MCF 10A (cell line): ENCODE measurements around the gene BDKRB1. TPM values are rescaled to one million over a fixed set of nuclear protein-coding genes. Genes with fewer than 3 reads are reported as not detected.

Source experiments
- BruUV-seq: library from RNA; stranded (reverse); fragments of 400-500 nt; replicated peaks from 2 replicates; lab custom pipeline; 2021; lab: Mats Ljungman, UMichigan
- CTCF ChIA-PET: fragments of 300-600 bp; sonication (Branson Sonifier 250); formaldehyde crosslinking; extraction: SDS; loops from one replicate; lab custom pipeline; 2021; ENCODE audit warnings: antibody characterized with exemption, inconsistent platforms; lab: Yijun Ruan, JAX
- POLR2A ChIA-PET: fragments of 300-600, 350-650 bp; sonication (Branson Sonifier 250); formaldehyde crosslinking; extraction: SDS; loops from one replicate; lab custom pipeline; 2020; ENCODE audit warnings: antibody characterized with exemption, inconsistent platforms; lab: Yijun Ruan, JAX
- DNase-seq: peaks from one replicate; pipeline ENCODE4 v3.0.0-alpha.2; 2018; ENCODE audit not compliant: unreplicated experiment
- H3K27ac Mint-ChIP-seq: one replicate; pipeline ENCODE4 v1.8.0; 2022; ENCODE audit warnings: mild to moderate bottlenecking, low read depth, mixed read lengths; ENCODE audit not compliant: unreplicated experiment
- H3K27me3 Mint-ChIP-seq: one replicate; pipeline ENCODE4 v1.8.0; 2022; ENCODE audit warnings: mixed read lengths; ENCODE audit not compliant: insufficient read depth, unreplicated experiment
- H3K36me3 Mint-ChIP-seq: one replicate; pipeline ENCODE4 v1.8.0; 2022; ENCODE audit warnings: mild to moderate bottlenecking, moderate library complexity, mixed read lengths; ENCODE audit not compliant: insufficient read depth, unreplicated experiment
- H3K4me1 Mint-ChIP-seq: one replicate; pipeline ENCODE4 v1.8.0; 2022; ENCODE audit warnings: mixed read lengths; ENCODE audit not compliant: insufficient read depth, unreplicated experiment
- H3K4me3 Mint-ChIP-seq: one replicate; pipeline ENCODE4 v1.8.0; 2022; ENCODE audit warnings: mild to moderate bottlenecking, moderate library complexity, mixed read lengths; ENCODE audit not compliant: unreplicated experiment
- H3K9me3 Mint-ChIP-seq: one replicate; pipeline ENCODE4 v1.8.0; 2022; ENCODE audit warnings: mixed read lengths; ENCODE audit not compliant: unreplicated experiment
- intact Hi-C: fragments of 100-400 bp; cut with micrococcal nuclease; formaldehyde crosslinking; loops from 2 replicates; pipeline ENCODE4 v1.14.1; 2022
- total RNA-seq: library from RNA; stranded (reverse); gene quantifications from 2 replicates; pipeline ENCODE4 v1.2.3, GENCODE V29; 2022
- TF ChIP-seq, protein P1 (sequence below): fragments of 200-600 bp; IDR thresholded peaks from one replicate; pipeline ENCODE4 v1.8.0; 2022; ENCODE audit warnings: antibody characterized with exemption, mild to moderate bottlenecking; ENCODE audit not compliant: unreplicated experiment

Gene BDKRB1
- total RNA-seq, 1 experiment from 2014 or later = 0.51 TPM

DNA sequence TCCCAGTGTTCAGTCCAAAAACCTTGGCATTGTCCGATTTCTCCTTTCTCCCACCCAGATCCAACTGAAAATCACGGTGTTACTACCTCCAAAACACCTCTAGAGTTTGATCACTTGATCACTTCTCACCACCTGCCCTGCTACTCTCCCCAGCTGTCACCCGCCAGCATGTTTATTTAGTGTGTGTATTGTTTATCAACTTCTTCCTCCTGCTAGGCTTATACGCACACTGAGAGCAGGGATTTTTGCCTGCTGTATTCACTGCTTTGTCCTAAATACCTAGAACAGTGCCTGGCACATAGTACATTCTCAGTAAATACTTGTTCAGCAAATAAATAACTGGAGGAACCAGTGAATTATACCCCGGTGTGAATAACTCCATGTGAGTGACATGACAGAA lies 5.0 kb downstream of the BDKRB1 start:
- peaks cover 15% of the 10 kb centered on the region for H3K4me1 Mint-ChIP-seq
- H3K9me3 Mint-ChIP-seq = no peaks in the 10 kb centered on the region
- no peak for DNase-seq
- intact Hi-C loops = no loop called here
- POLR2A ChIA-PET = interaction anchor here (0.6 kb wide), 1 partner anchor 160 kb away, joined by 3 read pairs; no protein-coding TSS in a partner anchor
- H3K27me3 Mint-ChIP-seq = no peaks in the 10 kb centered on the region
- H3K4me3 Mint-ChIP-seq = no peak overlapping the region
- no peaks in the 10 kb centered on the region for H3K36me3 Mint-ChIP-seq
- TF ChIP-seq, protein P1, sequence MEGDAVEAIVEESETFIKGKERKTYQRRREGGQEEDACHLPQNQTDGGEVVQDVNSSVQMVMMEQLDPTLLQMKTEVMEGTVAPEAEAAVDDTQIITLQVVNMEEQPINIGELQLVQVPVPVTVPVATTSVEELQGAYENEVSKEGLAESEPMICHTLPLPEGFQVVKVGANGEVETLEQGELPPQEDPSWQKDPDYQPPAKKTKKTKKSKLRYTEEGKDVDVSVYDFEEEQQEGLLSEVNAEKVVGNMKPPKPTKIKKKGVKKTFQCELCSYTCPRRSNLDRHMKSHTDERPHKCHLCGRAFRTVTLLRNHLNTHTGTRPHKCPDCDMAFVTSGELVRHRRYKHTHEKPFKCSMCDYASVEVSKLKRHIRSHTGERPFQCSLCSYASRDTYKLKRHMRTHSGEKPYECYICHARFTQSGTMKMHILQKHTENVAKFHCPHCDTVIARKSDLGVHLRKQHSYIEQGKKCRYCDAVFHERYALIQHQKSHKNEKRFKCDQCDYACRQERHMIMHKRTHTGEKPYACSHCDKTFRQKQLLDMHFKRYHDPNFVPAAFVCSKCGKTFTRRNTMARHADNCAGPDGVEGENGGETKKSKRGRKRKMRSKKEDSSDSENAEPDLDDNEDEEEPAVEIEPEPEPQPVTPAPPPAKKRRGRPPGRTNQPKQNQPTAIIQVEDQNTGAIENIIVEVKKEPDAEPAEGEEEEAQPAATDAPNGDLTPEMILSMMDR = no peak
- BruUV-seq = no TSS peak
- CTCF ChIA-PET = interaction anchor here (0.5 to 1.5 kb wide), 3 partner anchors 13 to 154 kb away, joined by 4 read pairs; no protein-coding TSS in a partner anchor
- no peak overlapping the region for H3K27ac Mint-ChIP-seq

DNA sequence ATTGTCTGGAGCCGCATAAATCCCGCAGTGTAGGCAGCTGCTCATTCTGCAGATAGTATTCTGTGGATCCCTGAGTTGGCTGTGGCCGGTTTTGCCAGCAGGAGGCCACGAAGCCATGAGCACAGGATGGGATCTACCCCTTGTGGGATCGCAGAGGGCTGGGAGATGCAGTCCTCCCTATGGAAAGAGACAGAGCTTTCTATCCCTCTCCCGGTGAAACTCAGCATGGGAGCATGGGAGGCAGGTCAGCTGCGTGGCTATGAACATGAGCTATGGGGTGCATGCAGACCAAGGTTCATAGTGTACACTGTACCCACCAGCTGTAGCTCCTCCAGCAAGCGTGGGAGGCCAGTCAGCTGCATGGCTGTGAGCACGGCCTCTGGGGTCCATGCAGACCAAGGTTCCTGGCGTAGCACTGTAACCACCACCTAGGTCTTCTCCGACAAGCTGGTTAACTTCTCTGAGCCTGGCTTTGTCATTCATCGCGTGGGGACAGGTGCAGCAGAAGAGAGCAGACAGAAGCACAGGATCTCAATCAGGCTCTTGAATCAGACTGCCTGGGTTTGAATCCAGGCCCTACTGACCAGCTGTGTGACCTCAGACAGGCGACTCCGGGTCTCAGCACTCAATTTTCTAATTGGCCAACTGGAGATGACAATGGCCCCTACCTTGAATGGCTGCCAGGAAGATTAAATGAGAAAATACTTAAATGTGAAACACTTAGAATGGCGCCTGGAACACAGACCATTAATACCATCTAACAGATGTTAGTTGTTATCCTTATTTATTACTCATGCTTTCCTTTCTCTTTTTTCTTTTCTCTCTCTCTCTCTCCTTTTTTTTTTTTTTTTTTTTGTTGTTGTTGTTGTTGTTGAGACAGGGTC lies 6.0 kb downstream of the BDKRB1 start:
- no peak for DNase-seq
- H3K27ac Mint-ChIP-seq = no peak overlapping the region
- H3K36me3 Mint-ChIP-seq = no peaks in the 10 kb centered on the region
- H3K4me3 Mint-ChIP-seq = no peak overlapping the region
- BruUV-seq = no TSS peak
- intact Hi-C loops = no loop called here
- ChIA-PET CTCF (interaction anchor here (0.5 to 2.0 kb wide), 6 partner anchors 13 to 170 kb away, joined by 3 to 12 read pairs (median 4); no protein-coding TSS in a partner anchor), POLR2A (no interaction called here)
- no peaks in the 10 kb centered on the region for H3K27me3 Mint-ChIP-seq
- TF ChIP-seq, protein P1 = no peak
- peaks cover 23% of the 10 kb centered on the region for H3K4me1 Mint-ChIP-seq
- no peaks in the 10 kb centered on the region for H3K9me3 Mint-ChIP-seq

DNA sequence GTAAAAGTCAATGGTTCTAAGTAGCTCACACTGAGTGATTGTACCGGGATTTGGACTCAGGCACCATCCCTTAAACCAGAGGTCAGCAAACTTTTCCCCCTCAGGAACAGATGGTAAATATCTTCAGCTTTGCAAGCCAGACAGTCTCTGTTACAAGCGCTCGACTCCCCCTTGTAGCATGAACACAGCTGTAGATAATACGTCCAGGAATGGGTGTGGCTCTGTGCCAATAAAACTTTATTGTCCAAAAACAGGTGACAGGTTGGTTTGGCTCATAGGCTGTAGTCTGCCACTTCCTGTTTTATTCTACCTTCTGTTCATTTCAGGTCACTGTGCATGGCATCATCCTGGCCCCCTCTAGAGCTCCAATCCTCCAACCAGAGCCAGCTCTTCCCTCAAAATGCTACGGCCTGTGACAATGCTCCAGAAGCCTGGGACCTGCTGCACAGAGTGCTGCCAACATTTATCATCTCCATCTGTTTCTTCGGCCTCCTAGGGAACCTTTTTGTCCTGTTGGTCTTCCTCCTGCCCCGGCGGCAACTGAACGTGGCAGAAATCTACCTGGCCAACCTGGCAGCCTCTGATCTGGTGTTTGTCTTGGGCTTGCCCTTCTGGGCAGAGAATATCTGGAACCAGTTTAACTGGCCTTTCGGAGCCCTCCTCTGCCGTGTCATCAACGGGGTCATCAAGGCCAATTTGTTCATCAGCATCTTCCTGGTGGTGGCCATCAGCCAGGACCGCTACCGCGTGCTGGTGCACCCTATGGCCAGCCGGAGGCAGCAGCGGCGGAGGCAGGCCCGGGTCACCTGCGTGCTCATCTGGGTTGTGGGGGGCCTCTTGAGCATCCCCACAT lies 7.6 kb downstream of the BDKRB1 start:
- H3K36me3 Mint-ChIP-seq = no peaks in the 10 kb centered on the region
- ChIA-PET POLR2A (interaction anchor here (0.6 kb wide), 1 partner anchor 69 kb away, joined by 3 read pairs; no protein-coding TSS in a partner anchor), CTCF (interaction anchor here (0.8 to 2.0 kb wide), 3 partner anchors 11 to 711 kb away, joined by 3 to 12 read pairs (median 4); no protein-coding TSS in a partner anchor)
- no peaks in the 10 kb centered on the region for H3K9me3 Mint-ChIP-seq
- no peaks in the 10 kb centered on the region for H3K27me3 Mint-ChIP-seq
- peaks cover 29% of the 10 kb centered on the region for H3K4me1 Mint-ChIP-seq
- no peak for DNase-seq
- TF ChIP-seq, protein P1 = no peak
- no TSS peak for BruUV-seq
- no peak overlapping the region for H3K27ac Mint-ChIP-seq
- no peak overlapping the region for H3K4me3 Mint-ChIP-seq
- intact Hi-C loops = no loop called here

DNA sequence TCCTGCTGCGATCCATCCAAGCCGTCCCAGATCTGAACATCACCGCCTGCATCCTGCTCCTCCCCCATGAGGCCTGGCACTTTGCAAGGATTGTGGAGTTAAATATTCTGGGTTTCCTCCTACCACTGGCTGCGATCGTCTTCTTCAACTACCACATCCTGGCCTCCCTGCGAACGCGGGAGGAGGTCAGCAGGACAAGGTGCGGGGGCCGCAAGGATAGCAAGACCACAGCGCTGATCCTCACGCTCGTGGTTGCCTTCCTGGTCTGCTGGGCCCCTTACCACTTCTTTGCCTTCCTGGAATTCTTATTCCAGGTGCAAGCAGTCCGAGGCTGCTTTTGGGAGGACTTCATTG lies 8.2 kb downstream of the BDKRB1 start:
- POLR2A ChIA-PET = no interaction called here
- no peak for DNase-seq
- no peaks in the 10 kb centered on the region for H3K9me3 Mint-ChIP-seq
- TF ChIP-seq, protein P1 = no peak
- intact Hi-C loops = no loop called here
- no peaks in the 10 kb centered on the region for H3K36me3 Mint-ChIP-seq
- peaks cover 35% of the 10 kb centered on the region for H3K4me1 Mint-ChIP-seq
- BruUV-seq = no TSS peak
- no peaks in the 10 kb centered on the region for H3K27me3 Mint-ChIP-seq
- no peak overlapping the region for H3K27ac Mint-ChIP-seq
- CTCF ChIA-PET = interaction anchor here (1.6 kb wide), 1 partner anchor 48 kb away, joined by 4 read pairs; no protein-coding TSS in a partner anchor
- H3K4me3 Mint-ChIP-seq = no peak overlapping the region
